GM12878 (cell line): ENCODE data around the gene CHRDL2. TPM values are rescaled to one million over a fixed set of nuclear protein-coding genes. Genes with fewer than 3 reads are reported as not detected.

Source experiments
- ATAC-seq: fragments of 200-7000 bp; cut with Tn5 transposase; 3 replicates; pipeline ENCODE4 v1.9.1; 2020; ENCODE audit warnings: mild to moderate bottlenecking, moderate library complexity
- BruUV-seq: library from RNA; stranded (reverse); fragments of 400-500 nt; replicated peaks from 2 replicates; lab custom pipeline; 2021; lab: Mats Ljungman, UMichigan
- CTCF ChIA-PET: fragments of 300-600 bp; sonication (Branson Sonifier 250); formaldehyde crosslinking; extraction: SDS; loops from one replicate; lab custom pipeline; 2021; ENCODE audit warnings: inconsistent platforms; lab: Yijun Ruan, JAX
- POLR2A ChIA-PET: fragments of 350-600 bp; formaldehyde crosslinking; extraction: SDS; loops from one replicate; lab custom pipeline; 2021; ENCODE audit warnings: inconsistent platforms; lab: Charles Lee
- RAD21 ChIA-PET: fragments of 300-600 bp; sonication (Branson Sonifier 250); formaldehyde crosslinking; loops from one replicate; lab custom pipeline; 2023; ENCODE audit warnings: antibody characterized with exemption; ENCODE audit not compliant: unreplicated experiment; lab: Charles Lee
- SMC1A ChIA-PET: fragments of 300-600 bp; sonication (Branson Sonifier 250); formaldehyde crosslinking; loops from one replicate; lab custom pipeline; 2023; ENCODE audit not compliant: unreplicated experiment, uncharacterized antibody; lab: Charles Lee
- DNase-seq: peaks from one replicate; pipeline ENCODE4 v3.0.0-alpha.2; 2011; ENCODE audit warnings: low read depth, low spot score
- FAIRE-seq: peaks from 3 replicates; lab custom pipeline; 2011; peaks lifted over from hg19 to GRCh38; lab: Jason Lieb, UNC
- H2AFZ ChIP-seq: 2 replicates; pipeline ENCODE4 v1.6.0; 2011; ENCODE audit warnings: low read depth, low read length, control low read depth; ENCODE audit not compliant: control insufficient read depth
- H3K27ac ChIP-seq: 2 replicates; pipeline ENCODE4 v1.5.1; 2011; ENCODE audit warnings: control low read depth; ENCODE audit not compliant: control insufficient read depth, insufficient read depth
- H3K27me3 ChIP-seq, 2 experiments: replicated peaks in 1 of 2; 2 replicates each; pipeline versions ENCODE4 v1.6.0 to v1.6.1; 2011; ENCODE audit warnings: low read length in 1 of 2; ENCODE audit not compliant: control insufficient read depth in 2 of 2, insufficient read depth in 2 of 2
- H3K36me3 ChIP-seq, 2 experiments: 2 replicates each; pipeline ENCODE4 v1.5.1; 2011; ENCODE audit warnings: low read length in 1 of 2; ENCODE audit not compliant: control insufficient read depth in 2 of 2, insufficient read depth in 2 of 2
- H3K4me1 ChIP-seq: 2 replicates; pipeline ENCODE4 v1.6.1; 2011; ENCODE audit warnings: mild to moderate bottlenecking, low read length, moderate library complexity, mixed read lengths; ENCODE audit not compliant: control insufficient read depth, insufficient read depth
- H3K4me2 ChIP-seq: 2 replicates; pipeline ENCODE4 v1.6.0; 2011; ENCODE audit warnings: control low read depth; ENCODE audit not compliant: control insufficient read depth, insufficient read depth
- H3K4me3 ChIP-seq: fragments of 200-600 bp; sonication (generic); 2 replicates; pipeline ENCODE4 v1.5.1; 2016
- H3K79me2 ChIP-seq: 2 replicates; pipeline ENCODE4 v1.6.0; 2011; ENCODE audit warnings: low read length; ENCODE audit not compliant: control insufficient read depth, insufficient read depth
- H3K9ac ChIP-seq: 2 replicates; pipeline ENCODE4 v1.8.0; 2011; ENCODE audit warnings: low read length, control low read depth, mixed read lengths; ENCODE audit not compliant: control insufficient read depth, insufficient read depth
- H3K9me3 ChIP-seq: replicated peaks from 3 replicates; pipeline ENCODE4 v1.5.1; 2011; ENCODE audit warnings: mild to moderate bottlenecking, low read length; ENCODE audit not compliant: control insufficient read depth, insufficient read depth
- H4K20me1 ChIP-seq: 2 replicates; pipeline ENCODE4 v1.6.0; 2011; ENCODE audit not compliant: control insufficient read depth, insufficient read depth
- BACH1 ChIP-seq: fragments of 450-650 bp; IDR thresholded peaks from 2 replicates; pipeline ENCODE4 v1.6.1; 2017; ENCODE audit warnings: mild to moderate bottlenecking, borderline replicate concordance
- BCL11A ChIP-seq: IDR thresholded peaks from 2 replicates; pipeline ENCODE4 v1.6.1; 2011; ENCODE audit warnings: low read depth, low read length
- CBX5 ChIP-seq: sonication (generic); IDR thresholded peaks from 2 replicates; pipeline ENCODE4 v1.6.1; 2016; ENCODE audit warnings: low read depth, moderate library complexity, mild to moderate bottlenecking, inconsistent platforms
- EGR1 ChIP-seq, 2 experiments: IDR thresholded peaks; 1 replicate in 1 of 2; 2 replicates in 1 of 2; pipeline ENCODE4 v1.6.1; 2011 to 2012; ENCODE audit warnings: low read depth in 2 of 2, low read length in 2 of 2, borderline replicate concordance in 1 of 2, mild to moderate bottlenecking in 1 of 2, moderate library complexity in 1 of 2
- ESRRA ChIP-seq: IDR thresholded peaks from 2 replicates; pipeline ENCODE4 v1.6.1; 2012; ENCODE audit warnings: mild to moderate bottlenecking, low read length, improper control_type of control experiment
- FOS ChIP-seq: IDR thresholded peaks from 3 replicates; pipeline ENCODE4 v1.6.1; 2011; ENCODE audit warnings: borderline replicate concordance; ENCODE audit not compliant: insufficient read length; ENCODE audit errors: extremely low read depth
- HDAC2 ChIP-seq: fragments of 200-600 bp; sonication (generic); IDR thresholded peaks from 2 replicates; pipeline ENCODE4 v1.6.1; 2017
- IKZF2 ChIP-seq, 2 experiments: fragments of 450-650 bp; IDR thresholded peaks; 2 replicates each; pipeline ENCODE4 v1.6.1; 2017; ENCODE audit warnings: mild to moderate bottlenecking in 2 of 2, moderate library complexity in 2 of 2
- MAX ChIP-seq: IDR thresholded peaks from 2 replicates; pipeline ENCODE4 v1.6.1; 2012; ENCODE audit warnings: low read depth, low read length, improper control_type of control experiment
- POLR2AphosphoS5 ChIP-seq: IDR thresholded peaks from 2 replicates; pipeline ENCODE4 v1.6.1; 2011; ENCODE audit warnings: mild to moderate bottlenecking, low read length, inconsistent platforms
- SMC3 ChIP-seq: IDR thresholded peaks from 2 replicates; pipeline ENCODE4 v1.6.1; 2011; ENCODE audit warnings: low read length, improper control_type of control experiment, borderline replicate concordance
- TAF1 ChIP-seq: IDR thresholded peaks from 2 replicates; pipeline ENCODE4 v1.6.1; 2011; ENCODE audit warnings: mild to moderate bottlenecking, low read depth, low read length, borderline replicate concordance
- TARDBP ChIP-seq: IDR thresholded peaks from 2 replicates; pipeline ENCODE4 v1.6.1; 2016; ENCODE audit warnings: borderline replicate concordance
- TCF3 ChIP-seq: IDR thresholded peaks from 2 replicates; pipeline ENCODE4 v1.6.1; 2012; ENCODE audit warnings: low read depth, mild to moderate bottlenecking, low read length, borderline replicate concordance; ENCODE audit not compliant: insufficient read depth
- USF2 ChIP-seq: IDR thresholded peaks from 2 replicates; pipeline ENCODE4 v1.6.1; 2011; ENCODE audit warnings: low read depth, low read length, improper control_type of control experiment, borderline replicate concordance
- ZNF207 ChIP-seq: fragments of 450-650 bp; IDR thresholded peaks from 2 replicates; pipeline ENCODE4 v1.6.1; 2014; ENCODE audit warnings: antibody characterized with exemption, mild to moderate bottlenecking, borderline replicate concordance
- ZNF217 ChIP-seq: fragments of 450-650 bp; IDR thresholded peaks from 2 replicates; pipeline ENCODE4 v1.6.1; 2017; ENCODE audit warnings: antibody characterized with exemption, mild to moderate bottlenecking
- ZZZ3 ChIP-seq: IDR thresholded peaks from 2 replicates; pipeline ENCODE4 v1.6.1; 2011; ENCODE audit warnings: low read depth; ENCODE audit not compliant: control insufficient read depth, insufficient read length
- WGBS: methylation state at CpG from one replicate; pipeline ENCODE4 v1.1.6; 2016; ENCODE audit warnings: low lambda C conversion rate; ENCODE audit not compliant: insufficient replicate concordance, insufficient coverage; ENCODE audit errors: missing lambda C conversion rate; 5-methylcytosine and 5-hydroxymethylcytosine counted together
- in situ Hi-C: fragments of 300-500 bp; cut with MboI; formaldehyde crosslinking; loops from 9 replicates; pipeline ENCODE4 v1.14.3; 2018; ENCODE audit warnings: mixed read lengths
- intact Hi-C: fragments of 100-400 bp; cut with micrococcal nuclease; formaldehyde crosslinking; loops from one replicate; pipeline ENCODE4 v1.14.2; 2022; ENCODE audit not compliant: unreplicated experiment
- polyA plus RNA-seq, 11 experiments: library from polyadenylated mRNA; depleted of rRNA in 4 of 11; unstranded in 6 of 11; stranded (reverse) in 5 of 11; fragments of >200 nt; fragmentation: Nextera tagmentation in 4 of 11; fragmentation: Illumina TruSeq in 1 of 11; extraction: Ambion mirVana in 4 of 11; extraction: Trizol in 1 of 11; gene quantifications; 1 replicate in 1 of 11; 2 replicates in 10 of 11; pipeline versions ENCODE4 v1.2.1 to v1.2.3, GENCODE V29; 2011 to 2016; ENCODE audit warnings: inconsistent platforms in 2 of 11, missing spikeins in 2 of 11, low read depth in 1 of 11
- total RNA-seq, 4 experiments: library from RNA; depleted of rRNA in 3 of 4; stranded (reverse); fragments of >200 nt in 3 of 4; fragmentation: Illumina TruSeq in 1 of 4; extraction: Trizol in 1 of 4; gene quantifications; 2 replicates each; pipeline versions ENCODE4 v1.2.1 to v1.2.3, GENCODE V29; 2013 to 2021
- TF ChIP-seq, protein P1 (sequence below): IDR thresholded peaks from 2 replicates; pipeline ENCODE4 v1.6.1; 2012; ENCODE audit warnings: low read length, inconsistent platforms
- TF ChIP-seq, protein P2 (sequence below): IDR thresholded peaks from 2 replicates; pipeline ENCODE4 v1.6.1; 2011; ENCODE audit warnings: mild to moderate bottlenecking, low read depth, low read length, moderate library complexity; ENCODE audit not compliant: insufficient replicate concordance

CHRDL2 gene
- total and polyA plus RNA-seq, 10 of the 15 experiments (the other 5 are each of a cell fraction or from before 2014, with no cell fraction given), result not detected

- DNase-seq (no peak), FAIRE-seq (no peak), ATAC-seq (no peak)
- Histone ChIP-seq H3K27me3 (no peaks in the 10 kb centered on the region), H3K36me3 (peaks cover 0 to 10% of the 10 kb centered on the region in 2 experiments; a peak in 1 of 4 replicates), H4K20me1 (no peaks in the 10 kb centered on the region), H3K4me3 (no peak overlapping the region), H3K9ac (no peak overlapping the region), H3K4me2 (no peak overlapping the region), H3K79me2 (no peaks in the 10 kb centered on the region), H3K27ac (no peak overlapping the region), H3K4me1 (no peaks in the 10 kb centered on the region), H3K9me3 (no peaks in the 10 kb centered on the region), H2AFZ (no peak overlapping the region)
- ChIA-PET RAD21 (no interaction called here), CTCF (no interaction called here), POLR2A (no interaction called here), SMC1A (no interaction called here)
- no TSS peak for BruUV-seq
- WGBS, result 99% methylated on average over 4 of the region's 4 CpGs
- in situ Hi-C loops (no loop called here), intact Hi-C loops (no loop called here)
- TF ChIP-seq ZNF217, result no peak
- TF ChIP-seq POLR2AphosphoS5, result no peak
- no peak for TF ChIP-seq BACH1
- no peak for TF ChIP-seq FOS
- TF ChIP-seq ZZZ3, result no peak
- no peak for TF ChIP-seq EGR1 (IDR thresholded peaks at IDR 0.05; ENCODE audit: borderline replicate concordance in 1 of 2, low read depth in 2 of 2, low read length in 2 of 2)
- no peak for TF ChIP-seq IKZF2 (IDR thresholded peaks at IDR 0.05)
- no peak for TF ChIP-seq TCF3
- no peak for TF ChIP-seq ZNF207
- TF ChIP-seq SMC3, result no peak
- no peak for TF ChIP-seq TARDBP
- TF ChIP-seq, protein P1, sequence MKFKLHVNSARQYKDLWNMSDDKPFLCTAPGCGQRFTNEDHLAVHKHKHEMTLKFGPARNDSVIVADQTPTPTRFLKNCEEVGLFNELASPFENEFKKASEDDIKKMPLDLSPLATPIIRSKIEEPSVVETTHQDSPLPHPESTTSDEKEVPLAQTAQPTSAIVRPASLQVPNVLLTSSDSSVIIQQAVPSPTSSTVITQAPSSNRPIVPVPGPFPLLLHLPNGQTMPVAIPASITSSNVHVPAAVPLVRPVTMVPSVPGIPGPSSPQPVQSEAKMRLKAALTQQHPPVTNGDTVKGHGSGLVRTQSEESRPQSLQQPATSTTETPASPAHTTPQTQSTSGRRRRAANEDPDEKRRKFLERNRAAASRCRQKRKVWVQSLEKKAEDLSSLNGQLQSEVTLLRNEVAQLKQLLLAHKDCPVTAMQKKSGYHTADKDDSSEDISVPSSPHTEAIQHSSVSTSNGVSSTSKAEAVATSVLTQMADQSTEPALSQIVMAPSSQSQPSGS, result no peak
- TF ChIP-seq MAX, result no peak
- no peak for TF ChIP-seq TAF1
- TF ChIP-seq HDAC2, result no peak
- no peak for TF ChIP-seq BCL11A
- no peak for TF ChIP-seq USF2
- no peak for TF ChIP-seq ESRRA
- TF ChIP-seq, protein P2, sequence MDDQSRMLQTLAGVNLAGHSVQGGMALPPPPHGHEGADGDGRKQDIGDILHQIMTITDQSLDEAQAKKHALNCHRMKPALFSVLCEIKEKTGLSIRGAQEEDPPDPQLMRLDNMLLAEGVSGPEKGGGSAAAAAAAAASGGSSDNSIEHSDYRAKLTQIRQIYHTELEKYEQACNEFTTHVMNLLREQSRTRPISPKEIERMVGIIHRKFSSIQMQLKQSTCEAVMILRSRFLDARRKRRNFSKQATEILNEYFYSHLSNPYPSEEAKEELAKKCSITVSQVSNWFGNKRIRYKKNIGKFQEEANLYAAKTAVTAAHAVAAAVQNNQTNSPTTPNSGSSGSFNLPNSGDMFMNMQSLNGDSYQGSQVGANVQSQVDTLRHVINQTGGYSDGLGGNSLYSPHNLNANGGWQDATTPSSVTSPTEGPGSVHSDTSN, result no peak
- TF ChIP-seq CBX5, result no peak
Measured at GRCh38 chr11:74648894-74649293, 82.3 kb downstream of the CHRDL2 start.
